Astrocyte of the cerebellum (primary cell): Measurements from ENCODE around the gene ITGA11.

Experiments
- DNase-seq: peaks from one replicate; pipeline ENCODE4 v3.0.0-alpha.2; 2011; ENCODE audit warnings: low read depth
- H3K4me3 ChIP-seq: 2 replicates; pipeline ENCODE4 v1.5.1; 2011; ENCODE audit warnings: mild to moderate bottlenecking, low read depth, low read length, moderate library complexity
- in situ Hi-C: cut with HindIII; loops from 2 replicates; pipeline ENCODE4 v1.10.0; 2017; ENCODE audit warnings: low sequenced_read_pairs
- TF ChIP-seq, protein P1 (sequence below): IDR thresholded peaks from 2 replicates; pipeline ENCODE4 v1.5.1; 2012; ENCODE audit warnings: low read length, low read depth, moderate library complexity, mild to moderate bottlenecking; ENCODE audit errors: missing control alignments

ITGA11 gene

GRCh38 chr15:68336516-68336915 lies 95.4 kb downstream of the ITGA11 start:
- no peak for DNase-seq
- in situ Hi-C loops: no loop called here
- TF ChIP-seq, protein P1, sequence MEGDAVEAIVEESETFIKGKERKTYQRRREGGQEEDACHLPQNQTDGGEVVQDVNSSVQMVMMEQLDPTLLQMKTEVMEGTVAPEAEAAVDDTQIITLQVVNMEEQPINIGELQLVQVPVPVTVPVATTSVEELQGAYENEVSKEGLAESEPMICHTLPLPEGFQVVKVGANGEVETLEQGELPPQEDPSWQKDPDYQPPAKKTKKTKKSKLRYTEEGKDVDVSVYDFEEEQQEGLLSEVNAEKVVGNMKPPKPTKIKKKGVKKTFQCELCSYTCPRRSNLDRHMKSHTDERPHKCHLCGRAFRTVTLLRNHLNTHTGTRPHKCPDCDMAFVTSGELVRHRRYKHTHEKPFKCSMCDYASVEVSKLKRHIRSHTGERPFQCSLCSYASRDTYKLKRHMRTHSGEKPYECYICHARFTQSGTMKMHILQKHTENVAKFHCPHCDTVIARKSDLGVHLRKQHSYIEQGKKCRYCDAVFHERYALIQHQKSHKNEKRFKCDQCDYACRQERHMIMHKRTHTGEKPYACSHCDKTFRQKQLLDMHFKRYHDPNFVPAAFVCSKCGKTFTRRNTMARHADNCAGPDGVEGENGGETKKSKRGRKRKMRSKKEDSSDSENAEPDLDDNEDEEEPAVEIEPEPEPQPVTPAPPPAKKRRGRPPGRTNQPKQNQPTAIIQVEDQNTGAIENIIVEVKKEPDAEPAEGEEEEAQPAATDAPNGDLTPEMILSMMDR: no peak
- no peak overlapping the region for H3K4me3 ChIP-seq

DNA sequence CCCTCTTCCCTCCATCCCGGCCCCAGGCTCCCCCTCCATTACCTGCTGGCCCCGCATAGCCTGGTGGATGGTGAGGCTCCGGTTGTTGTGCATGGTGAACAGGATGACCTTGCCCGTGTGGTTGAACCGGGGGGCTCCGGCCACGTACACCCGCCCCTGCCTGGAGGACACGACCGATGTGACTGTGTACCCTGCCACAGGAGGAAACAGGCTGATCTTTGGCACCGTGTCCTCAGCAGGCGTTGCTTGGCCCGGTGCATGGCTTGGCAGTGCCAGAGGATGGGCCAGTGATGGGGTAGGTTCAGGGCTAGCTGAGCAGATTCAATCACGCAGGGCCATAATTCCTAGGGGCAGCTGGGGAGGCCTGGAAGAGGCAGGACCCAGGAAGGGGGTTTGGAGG lies 96.3 kb downstream of the ITGA11 start:
- no peak for DNase-seq
- no peak overlapping the region for H3K4me3 ChIP-seq
- in situ Hi-C loops: no loop called here
- TF ChIP-seq, protein P1: no peak

GRCh38 chr15:68335251-68335650 lies 96.7 kb downstream of the ITGA11 start:
- no peak for DNase-seq
- TF ChIP-seq, protein P1: no peak
- in situ Hi-C loops: no loop called here
- H3K4me3 ChIP-seq: no peak overlapping the region

DNA sequence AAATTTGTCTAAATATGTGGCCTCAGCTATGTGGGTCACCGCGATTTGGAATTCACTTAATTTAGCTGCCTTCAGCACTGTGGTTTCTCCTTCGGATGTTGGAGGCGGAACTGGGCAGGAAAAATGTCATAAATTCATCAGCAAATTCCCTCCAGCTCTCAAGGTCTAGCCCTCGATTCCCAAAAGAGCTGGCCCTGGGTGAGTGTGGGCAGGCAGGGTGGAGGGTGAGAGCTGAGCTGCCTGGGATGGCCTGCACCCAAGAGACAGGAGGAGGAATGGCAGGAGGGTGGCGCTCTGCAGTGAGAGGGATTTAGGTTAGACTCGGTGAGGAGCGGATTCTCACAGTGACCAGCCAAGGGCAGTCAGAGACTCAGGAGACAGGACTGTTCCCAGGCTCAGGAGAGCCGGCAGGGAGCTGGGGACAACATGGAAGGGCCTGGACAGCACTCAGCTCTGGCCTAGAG lies 97.3 kb downstream of the ITGA11 start:
- peak; percentile 47 for DNase-seq
- TF ChIP-seq, protein P1: no peak
- in situ Hi-C loops: no loop called here
- H3K4me3 ChIP-seq: no peak overlapping the region

- in situ Hi-C loops: no loop called here
- TF ChIP-seq, protein P1: no peak
- DNase-seq: no peak
- no peak overlapping the region for H3K4me3 ChIP-seq
Observed at GRCh38 chr15:68333775-68334470, 98.0 kb downstream of the ITGA11 start.

- DNase-seq: no peak
- H3K4me3 ChIP-seq: no peak overlapping the region
- TF ChIP-seq, protein P1: no peak
- in situ Hi-C loops: no loop called here
Observed at GRCh38 chr15:68332266-68332665, 99.7 kb downstream of the ITGA11 start.
